CD4-positive, alpha-beta T cell treated with Interleukin-10 for 1 hour (primary cell): ENCODE results near the gene DBT.
"Not testable (repeated sequence)": the region's sequence is repeated elsewhere in the genome, so short reads cannot be mapped to it uniquely, and the experiment has no call there.

ENCODE experiments used
- DNase-seq: peaks from one replicate; pipeline ENCODE4 v3.0.0-alpha.2; 2020

The DBT gene

GRCh38 chr1:100249537-100250257, at the start of gene DBT:
DBT (minus strand) TSS chr1:100249834; CDS start chr1:100249820, 14 bp downstream.
- peak; percentile 91 for DNase-seq

- no peak for DNase-seq
Measured at GRCh38 chr1:100298512-100298911, 48.9 kb upstream of the DBT start.

DNA sequence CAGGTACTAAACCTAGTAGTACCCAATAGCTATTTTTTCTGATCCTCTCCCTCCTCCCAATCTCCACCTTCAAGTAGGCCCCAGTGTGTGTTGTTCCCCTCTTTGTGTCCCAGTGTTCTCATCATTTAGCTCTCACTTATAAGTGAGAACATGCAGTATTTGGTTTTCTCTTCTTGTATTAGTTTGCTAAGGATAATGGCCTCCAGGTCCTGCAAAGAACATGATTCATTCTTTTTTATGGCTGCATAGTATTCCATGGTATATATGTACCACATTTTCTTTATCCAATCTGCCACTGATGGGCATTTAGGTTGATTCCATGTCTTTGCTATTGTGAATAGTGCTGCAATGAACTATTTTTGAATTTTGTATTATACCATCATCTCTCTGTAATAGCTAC, 47.4 kb upstream of the DBT start:
- DNase-seq, result not testable (repeated sequence)

GRCh38 chr1:100296140-100296539, 46.5 kb upstream of the DBT start:
- no peak for DNase-seq

GRCh38 chr1:100292711-100293110, 43.1 kb upstream of the DBT start:
- no peak for DNase-seq

DNA sequence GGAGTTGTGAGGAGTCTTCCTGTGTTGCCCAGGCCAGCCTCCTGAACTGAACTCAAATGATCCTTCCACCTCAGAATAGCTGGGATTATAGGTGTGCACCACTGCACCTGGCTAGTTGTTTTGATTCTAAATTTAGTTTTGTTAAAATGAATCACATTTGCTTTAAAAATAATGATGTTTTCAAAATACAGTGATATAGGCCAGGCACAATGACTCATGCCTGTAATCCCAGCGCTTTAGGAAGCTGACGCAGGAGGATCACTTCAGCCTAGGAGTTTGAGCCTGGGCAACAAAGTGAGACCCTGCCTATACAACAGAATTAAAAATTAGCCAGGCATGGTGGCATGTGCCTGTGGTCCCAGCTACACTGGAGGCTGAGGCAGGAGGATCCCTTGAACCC, 40.7 kb upstream of the DBT start:
- DNase-seq, result no peak

DNA sequence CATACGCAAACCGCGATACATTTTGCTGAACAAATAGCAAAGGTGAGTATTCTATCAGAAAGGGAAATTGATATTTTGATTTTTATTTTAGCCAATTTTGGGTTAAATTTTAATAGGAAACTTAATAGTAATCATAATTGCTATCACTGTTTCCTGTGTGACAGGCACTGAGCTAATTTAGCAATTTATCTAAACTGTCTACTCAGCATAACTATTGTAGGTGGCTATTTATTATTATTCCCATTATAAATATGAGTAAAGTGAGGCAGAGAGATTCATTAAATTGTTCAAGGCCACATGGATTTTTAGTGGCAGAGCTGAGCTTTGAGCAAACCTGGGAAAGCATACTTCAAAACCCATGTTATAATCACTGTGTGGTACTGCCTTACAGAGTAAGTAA, 37.5 kb upstream of the DBT start:
- DNase-seq, result no peak

DNA sequence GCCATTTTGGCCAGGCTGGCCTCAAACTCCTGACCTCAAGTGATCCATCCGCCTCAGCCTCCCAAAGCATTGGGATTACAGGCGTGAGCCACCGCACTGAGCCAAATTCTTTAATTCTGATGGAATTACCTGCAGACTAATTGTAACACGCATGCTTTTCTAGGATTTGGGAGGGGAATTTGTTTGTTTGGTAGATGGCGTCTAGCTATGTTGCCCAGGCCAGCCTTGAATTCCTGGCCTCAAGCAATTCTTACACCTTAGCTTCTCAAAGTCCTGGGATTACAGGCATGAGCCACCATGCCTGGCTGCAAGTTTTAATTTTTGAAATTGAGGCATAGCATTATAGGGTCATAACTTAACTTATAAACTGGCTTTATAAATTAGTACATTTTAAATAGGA, 35.0 kb upstream of the DBT start:
- DNase-seq, result no peak

GRCh38 chr1:100279954-100280682, 30.5 kb upstream of the DBT start:
- DNase-seq, result no peak

DNA sequence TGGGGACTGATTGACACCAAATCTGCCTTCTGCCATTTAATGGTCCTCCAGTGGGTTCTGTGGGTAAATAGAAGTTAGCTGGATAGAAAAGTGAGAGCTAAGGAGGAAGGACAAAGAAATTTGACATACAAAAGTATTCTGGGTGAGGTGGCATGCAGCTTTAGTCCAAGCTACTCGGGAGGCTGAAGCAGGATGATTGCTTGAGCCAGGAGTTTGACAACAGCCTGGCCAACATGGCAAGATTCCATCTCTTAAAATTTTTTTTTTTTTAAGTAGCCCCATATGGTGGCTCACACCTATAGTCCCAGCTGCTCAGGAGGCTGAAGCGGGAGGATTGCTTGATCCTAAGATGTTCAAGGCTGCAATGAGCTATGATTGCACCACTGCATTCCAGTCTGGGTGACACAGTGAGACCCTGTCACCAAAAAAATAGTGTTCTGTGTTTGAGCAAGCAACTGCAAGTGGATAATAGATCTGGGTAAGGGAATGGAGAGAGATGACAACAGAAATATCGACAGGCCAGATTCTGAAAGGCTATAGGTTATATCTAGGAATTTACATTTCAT, 29.8 kb upstream of the DBT start:
- no peak for DNase-seq

DNA sequence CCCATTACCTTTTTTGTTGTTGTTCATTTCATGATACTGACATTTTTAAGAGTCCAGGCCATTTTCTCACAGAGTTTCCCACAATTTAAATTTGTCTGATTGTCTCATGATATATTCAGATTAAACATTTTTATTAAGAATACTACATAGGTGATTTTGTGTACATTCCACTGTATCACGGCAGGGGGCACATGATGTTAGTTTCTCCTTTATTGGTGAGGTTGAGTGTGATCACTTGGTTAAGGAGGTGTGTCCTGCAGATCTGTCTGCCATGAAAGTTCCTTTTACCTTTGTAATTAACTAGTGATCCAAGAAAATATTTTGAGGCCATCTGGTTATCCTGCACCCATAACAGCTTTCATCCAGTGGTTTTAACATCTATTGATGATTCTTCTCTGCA, 28.2 kb upstream of the DBT start:
- peak; percentile 62 for DNase-seq

DNA sequence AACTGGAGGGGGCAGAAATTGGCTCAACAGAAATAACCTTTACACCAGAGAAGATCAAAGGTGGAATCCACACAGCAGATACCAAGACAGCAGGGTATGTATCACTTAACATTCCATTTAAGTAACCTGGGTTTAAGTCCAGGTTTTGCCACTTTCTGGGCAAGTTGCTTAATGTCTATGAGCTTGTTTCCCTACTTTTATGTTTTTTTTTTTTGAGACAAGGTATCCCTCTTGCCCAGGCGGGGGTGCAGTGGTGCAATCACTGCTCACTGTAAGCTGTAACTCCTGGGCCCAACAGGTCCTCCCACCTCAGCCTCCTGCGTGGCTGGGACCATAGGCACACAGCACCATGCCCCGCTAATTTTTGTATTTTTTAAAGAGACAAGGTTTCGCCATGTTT, 18.6 kb upstream of the DBT start:
- DNase-seq, result no peak

DNA sequence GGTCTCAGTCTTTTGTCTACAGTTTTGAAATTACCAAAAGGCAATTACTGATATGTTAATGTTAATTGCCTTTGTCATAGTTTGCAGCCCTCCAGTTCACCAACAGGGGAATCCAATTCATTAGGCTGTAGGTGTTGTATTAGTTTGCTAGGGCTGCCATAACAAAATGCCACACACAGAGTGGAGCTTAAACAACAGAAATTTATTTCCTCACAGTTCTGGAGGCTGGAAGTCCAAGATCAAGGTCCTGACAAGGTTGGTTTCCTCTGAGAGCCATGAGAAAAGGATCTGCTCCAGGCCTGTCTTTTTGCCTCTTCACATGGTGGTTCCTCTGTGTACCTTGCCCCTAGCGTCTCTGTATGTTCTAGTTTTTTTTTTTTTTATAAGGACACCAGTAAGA, 17.6 kb upstream of the DBT start:
- no peak for DNase-seq

DNA sequence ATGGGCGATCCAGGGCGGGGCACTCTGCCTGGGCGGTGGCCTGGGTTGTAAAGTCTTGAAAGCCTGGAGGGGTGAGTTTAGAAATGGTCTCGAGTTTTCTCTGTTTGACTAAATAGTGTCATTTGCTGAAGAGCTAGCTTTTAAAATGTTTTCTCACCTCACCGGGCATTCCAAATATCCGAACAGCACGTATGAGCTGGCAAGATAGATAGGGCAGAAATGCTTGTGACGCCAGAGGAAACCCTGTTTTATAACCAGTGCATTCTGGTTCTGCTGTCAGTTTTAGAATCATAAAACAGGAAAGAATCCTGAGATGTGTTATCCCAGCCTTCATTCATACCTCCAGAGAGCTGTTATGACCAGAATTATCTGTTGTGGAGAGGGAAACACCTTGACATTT, 17.1 kb upstream of the DBT start:
- DNase-seq, result no peak

- DNase-seq, result peak; percentile 95
Measured at GRCh38 chr1:100265931-100266740, 16.5 kb upstream of the DBT start, which contains the start of gene RTCA. RTCA (plus strand) TSS chr1:100266216; CDS start chr1:100266376, 160 bp downstream.

DNA sequence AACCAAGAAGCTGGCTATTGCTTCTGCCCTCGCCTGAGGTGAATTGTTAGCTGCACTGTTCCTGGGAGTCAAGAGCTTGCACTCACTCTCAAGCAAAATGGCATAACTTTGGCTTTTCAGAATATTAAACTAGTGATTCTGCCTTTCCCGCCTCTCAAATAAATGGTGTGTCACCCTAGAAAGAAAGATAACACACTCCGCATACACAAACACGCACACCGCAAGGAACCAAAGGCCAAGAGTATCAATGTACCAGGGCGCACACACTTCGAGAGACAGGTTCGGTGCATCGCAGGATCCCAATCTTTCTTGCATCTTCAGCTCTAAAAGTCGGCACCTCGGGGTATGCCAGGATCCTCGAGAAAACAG, 15.9 kb upstream of the DBT start:
- DNase-seq, result peak; percentile 46

GRCh38 chr1:100264081-100264480, 14.4 kb upstream of the DBT start:
- not testable (repeated sequence) for DNase-seq

DNA sequence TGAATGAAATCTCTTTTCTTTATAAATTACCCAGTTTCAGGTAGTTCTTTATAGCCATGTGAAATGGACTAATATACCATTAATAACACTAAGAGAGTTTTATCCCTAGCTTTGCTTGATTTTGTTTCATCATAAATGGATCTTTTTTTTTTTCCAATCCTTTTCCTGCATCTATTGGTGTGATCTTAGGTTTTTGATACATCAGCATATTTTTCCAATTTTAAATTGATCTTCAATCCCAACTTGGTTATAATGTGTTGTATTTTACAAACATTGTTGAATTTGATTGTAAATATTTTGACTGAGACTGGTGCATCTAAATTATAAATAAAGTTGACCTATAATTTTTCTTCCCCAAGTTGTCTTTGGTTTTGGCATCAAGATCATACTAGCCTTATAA, 12.1 kb upstream of the DBT start:
- no peak for DNase-seq

DNA sequence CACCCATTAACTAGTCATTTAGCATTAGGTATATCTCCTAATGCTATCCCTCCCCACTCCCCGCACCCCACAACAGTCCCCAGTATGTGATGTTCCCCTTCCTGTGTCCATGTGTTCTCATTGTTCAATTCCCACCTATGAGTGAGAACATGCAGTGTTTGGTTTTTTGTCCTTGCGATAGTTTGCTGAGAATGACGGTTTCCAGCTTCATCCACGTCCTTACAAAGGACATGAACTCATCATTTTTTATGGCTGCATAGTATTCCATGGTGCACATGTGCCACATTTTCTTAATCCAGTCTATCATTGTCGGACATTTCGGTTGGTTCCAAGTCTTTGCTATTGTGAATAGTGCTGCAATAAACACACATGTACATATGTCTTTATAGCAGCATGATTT, 8.8 kb upstream of the DBT start:
- DNase-seq, result not testable (repeated sequence)

DNA sequence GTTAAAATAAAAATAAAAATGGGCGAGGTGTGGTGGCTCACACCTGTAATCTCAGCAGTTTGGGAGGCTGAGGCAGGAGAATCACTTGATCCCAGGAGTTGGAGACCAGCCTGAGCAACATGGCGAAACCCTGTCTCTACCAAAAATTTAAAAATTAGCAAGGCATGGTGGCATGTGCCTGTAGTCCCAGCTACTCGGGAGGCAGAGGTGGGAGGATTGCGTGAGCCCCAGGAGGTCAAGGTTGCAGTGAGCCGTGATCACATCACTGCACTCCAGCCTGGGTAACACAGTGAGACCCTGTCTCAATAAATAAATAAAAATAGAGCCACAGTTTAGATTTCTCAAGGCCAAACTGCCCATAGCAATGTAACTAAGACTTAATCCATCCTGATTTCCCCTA, 6.6 kb upstream of the DBT start:
- not testable (repeated sequence) for DNase-seq

GRCh38 chr1:100253552-100253951, 3.9 kb upstream of the DBT start:
- no peak for DNase-seq

DNA sequence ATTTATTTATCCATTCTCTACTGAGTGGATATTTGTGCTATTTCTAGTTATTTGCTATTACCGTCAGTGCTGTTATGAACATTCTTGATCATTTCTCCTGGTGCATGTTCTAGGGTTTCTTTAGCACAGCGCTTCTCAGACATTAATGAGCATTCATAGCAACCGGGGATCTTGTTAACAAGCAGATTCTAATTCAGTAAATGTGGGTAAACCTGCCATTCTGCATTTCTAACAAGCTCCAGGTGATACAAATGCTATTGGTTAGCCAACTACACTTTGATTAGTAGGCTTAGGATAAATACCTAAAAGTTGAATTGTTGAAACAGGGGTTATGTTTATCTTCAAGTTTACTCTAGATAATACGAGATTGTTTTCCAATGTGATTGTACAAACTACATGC, 3.3 kb upstream of the DBT start:
- no peak for DNase-seq

GRCh38 chr1:100250807-100251206, 1.2 kb upstream of the DBT start:
- DNase-seq, result no peak
